K562 (cell line): ENCODE data around the gene TERT.

Source experiments
- SREBF2 ChIP-seq: sonication (generic); formaldehyde crosslinking; IDR thresholded peaks from 2 replicates; pipeline ENCODE4 v1.4.0; 2020; ENCODE audit warnings: mild to moderate bottlenecking, missing genetic modification reagents
- TFAP4 ChIP-seq: sonication (generic); formaldehyde crosslinking; IDR thresholded peaks from 2 replicates; pipeline ENCODE4 v1.8.0; 2022; ENCODE audit warnings: missing genetic modification reagents, mild to moderate bottlenecking, moderate library complexity, borderline replicate concordance

GRCh38 chr5:1216918-1217295 is 78.0 kb downstream of the TERT start:
- TF ChIP-seq TFAP4 = no peak
- no peak for TF ChIP-seq SREBF2 (CRISPR knock-in tag)
